HTR-8/SVneo (cell line): ENCODE results near the gene KRT72.
A peak's percentile ranks its signal among the peaks of the same experiment; 100 is the strongest.

Experiments
- DNase-seq: peaks from one replicate; pipeline ENCODE4 v3.0.0; 2011; ENCODE audit warnings: low spot score, mixed read lengths; ENCODE audit not compliant: insufficient read length
- FAIRE-seq: peaks from 2 replicates; lab custom pipeline; 2011; peaks lifted over from hg19 to GRCh38; lab: Jason Lieb, UNC

KRT72 gene

DNA sequence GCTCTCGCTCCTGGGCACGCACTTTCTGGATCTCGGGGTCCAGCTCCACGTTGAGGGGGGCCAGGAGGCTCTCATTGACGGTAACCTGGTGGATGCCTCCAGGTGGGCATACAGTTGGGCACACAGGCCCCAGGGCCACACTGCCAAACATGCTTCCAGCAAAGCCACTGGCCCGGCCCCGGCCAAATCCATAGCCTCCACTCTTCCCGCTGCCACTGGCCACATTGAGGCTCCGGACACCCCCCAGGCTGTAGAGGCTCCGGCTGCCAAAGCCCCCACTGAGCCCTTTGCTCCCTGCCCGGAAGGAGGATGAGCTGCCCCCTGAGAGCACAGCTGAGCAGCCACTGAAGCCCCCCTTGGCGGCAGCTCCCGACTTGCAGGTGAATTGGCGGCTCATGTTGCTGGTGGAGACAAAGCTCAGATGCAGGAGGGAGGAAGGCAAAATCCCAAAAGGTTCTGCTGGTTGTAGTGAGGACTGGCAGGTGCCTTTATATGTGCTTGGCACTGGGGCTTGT lies 48.5 kb downstream of the KRT72 start, which contains the start of gene KRT71:
Gene KRT71 (minus strand): TSS at position 465 of the 515 bp plus-strand sequence. CDS start 68 bp downstream, at position 397.
- FAIRE-seq = no peak
- DNase-seq = no peak

DNA sequence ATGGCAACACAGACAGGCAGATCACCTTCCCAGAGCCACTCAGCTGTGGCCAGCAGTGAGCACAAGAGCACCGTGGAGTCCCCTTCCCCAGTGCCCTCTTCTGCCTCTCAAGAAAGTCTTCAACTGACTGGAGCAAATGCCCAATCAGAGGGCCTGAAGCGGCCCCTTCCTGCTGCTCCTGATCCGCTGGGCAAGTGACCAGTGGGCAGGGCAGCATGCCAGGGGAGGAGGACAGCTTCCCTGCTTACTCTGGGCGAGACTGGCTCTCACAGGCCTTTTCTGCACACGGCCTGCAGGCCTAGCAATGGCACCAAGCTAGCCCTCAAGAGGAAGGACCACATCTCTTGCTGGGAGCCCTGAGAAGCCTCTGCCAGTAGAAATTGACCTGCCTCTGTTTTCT lies 49.2 kb downstream of the KRT72 start:
- FAIRE-seq (no peak), DNase-seq (no peak)

DNA sequence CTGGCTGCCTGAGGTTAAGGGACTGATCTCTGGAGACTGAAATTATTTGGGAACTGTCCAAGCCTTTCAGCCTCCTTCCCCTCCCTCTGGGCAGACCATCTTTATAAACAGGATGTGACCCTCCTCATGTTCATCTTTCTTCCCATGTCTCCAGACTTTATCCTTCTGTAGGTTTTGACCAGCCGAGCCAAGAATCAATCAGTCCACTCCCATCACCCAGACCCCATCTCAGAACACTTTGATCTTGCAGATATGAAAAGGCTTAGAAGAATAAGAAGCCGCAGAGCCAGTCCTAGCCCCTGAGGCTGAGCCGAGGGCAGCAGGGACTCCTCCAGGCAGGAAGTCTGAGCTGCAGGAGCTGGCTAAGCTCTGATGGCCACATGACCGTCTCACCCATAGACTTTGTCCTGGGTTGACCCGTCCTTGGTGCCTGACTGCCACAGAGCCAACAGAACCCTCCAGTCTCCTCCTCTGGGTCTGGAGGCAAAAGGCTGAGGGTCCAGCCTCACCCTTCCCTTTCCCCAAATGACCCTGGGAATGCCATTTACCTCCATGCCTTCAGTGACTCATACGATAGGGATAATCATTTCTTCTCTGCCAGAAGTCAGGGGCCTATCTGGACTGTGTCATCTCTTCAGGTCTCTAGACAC lies 49.9 kb downstream of the KRT72 start:
- no peak for FAIRE-seq
- DNase-seq = no peak

DNA sequence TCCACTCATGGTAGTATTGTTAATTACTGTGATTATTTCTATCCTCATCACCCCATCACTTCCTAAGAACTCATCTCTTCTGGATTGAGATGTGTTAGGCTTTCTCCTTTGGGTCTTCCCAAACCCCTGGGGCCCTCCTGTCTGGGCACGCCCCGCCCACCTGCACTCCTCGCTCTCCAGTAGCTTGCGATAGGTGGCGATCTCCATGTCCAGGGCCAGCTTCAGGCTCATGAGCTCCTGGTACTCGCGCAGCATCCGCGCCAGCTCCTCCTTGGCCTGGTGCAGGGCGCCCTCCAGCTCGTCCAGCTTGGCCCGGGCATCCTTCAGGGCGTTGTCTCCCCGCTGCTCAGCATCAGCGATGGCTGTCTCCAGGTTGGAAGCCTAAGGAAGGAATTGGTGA lies 55.1 kb downstream of the KRT72 start:
- DNase-seq (no peak), FAIRE-seq (no peak)

DNA sequence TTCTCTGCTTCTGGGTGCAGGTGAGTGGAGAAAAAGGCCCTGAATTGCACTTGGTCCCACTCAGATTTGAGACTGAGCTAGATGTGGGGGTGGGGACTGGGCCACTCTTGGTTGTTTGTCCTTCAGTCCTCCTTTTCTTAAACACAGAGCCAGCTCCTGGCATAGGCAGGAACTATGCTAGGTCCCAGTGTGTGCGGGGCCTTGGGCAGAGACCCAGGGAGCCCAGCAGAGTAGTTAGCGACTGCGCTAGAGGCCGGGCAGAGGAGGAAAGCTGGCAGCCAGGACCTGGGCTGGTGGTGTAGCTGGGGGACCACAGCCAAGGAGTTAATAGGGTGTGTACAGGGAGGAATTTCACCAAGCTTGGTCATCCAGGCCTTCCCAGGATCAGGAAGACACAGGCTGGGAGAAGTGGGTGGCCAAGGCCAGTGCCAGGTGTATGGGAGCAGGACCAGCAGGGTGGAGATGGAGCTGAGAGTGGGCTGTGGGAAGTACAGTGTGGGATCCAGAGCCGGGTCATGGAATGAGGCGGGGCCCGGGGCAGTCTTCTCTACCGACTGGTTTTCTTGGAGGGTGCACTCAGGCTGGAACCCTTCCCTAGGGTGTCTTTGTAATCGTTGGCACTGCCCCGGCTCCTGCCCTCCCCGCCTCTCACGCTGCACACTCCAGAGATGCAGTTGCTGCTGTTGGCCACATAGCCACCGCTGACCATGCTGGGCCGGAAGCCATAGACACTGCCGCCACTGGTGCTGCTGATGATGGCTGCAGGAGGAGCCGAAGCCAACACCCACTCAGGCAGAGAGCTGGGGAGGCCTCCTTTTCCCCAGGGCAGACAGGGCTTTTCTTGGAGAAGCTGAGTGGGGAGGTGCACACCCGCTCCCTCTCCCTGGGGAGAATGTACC lies 57.0 kb downstream of the KRT72 start:
- FAIRE-seq = no peak
- DNase-seq = no peak

DNA sequence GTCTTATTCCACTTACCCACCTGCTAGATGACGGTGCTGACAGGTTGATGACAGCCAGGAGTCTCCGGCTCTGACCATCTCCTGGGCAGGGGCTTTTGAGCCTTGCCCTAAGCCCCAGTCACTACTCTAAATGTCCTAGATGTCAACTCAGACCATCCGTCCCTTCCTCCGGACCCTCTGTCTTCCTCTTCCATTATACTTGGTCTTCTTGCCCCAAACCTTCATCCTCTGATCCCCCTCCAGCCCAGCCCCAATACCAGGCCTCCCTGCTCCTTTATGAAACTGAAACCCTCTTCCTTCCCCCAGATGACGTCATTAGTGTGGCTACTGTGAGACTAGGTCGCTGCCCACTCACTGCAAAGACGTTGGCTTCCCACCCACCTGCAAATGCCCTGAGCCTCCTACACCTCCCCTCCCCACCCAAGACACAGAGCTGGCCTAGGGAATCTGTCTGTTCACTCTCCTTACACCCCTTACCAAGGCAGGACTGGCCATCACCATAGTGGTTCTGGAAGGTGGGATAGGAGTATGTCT lies 58.4 kb downstream of the KRT72 start:
- DNase-seq = no peak
- no peak for FAIRE-seq

DNA sequence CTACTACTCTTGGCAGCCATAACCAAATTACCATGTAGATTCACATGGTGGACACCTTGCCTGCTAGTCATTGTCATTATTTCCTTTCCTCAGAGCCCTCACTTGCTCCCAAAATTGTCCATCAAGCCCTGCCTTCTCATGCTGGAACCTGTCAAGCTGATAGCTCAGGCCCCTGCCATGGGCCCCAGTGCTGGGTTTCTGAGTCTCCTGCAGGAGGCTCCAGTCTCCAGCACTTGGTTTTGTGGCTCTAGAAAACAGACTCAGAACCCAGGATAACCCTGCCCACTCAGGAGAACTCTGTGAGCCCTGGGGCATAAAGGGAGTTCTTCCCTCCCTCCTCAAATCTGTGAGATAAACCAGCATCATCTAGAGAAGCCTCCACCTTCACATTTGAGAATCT lies 59.1 kb downstream of the KRT72 start:
- FAIRE-seq = no peak
- DNase-seq = no peak

DNA sequence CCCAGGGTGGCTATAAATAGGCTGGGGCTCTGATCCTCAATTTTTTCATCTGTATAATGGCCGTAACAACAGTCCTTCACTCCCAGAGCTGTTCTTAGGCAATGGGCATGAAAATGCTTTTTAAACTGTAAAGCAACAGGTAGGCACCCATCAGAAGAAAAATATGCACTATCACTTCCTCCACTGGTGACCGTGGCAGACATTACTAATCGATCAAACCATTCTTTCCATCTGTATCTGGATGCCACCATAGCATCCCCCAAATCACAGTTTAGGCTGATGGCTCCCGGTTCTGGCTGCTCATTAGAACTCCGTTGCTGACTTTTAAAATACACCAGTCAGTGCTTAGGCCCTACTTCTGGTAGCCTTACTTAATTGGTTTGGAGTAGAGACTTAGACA lies 59.6 kb downstream of the KRT72 start:
- FAIRE-seq (no peak), DNase-seq (no peak)

DNA sequence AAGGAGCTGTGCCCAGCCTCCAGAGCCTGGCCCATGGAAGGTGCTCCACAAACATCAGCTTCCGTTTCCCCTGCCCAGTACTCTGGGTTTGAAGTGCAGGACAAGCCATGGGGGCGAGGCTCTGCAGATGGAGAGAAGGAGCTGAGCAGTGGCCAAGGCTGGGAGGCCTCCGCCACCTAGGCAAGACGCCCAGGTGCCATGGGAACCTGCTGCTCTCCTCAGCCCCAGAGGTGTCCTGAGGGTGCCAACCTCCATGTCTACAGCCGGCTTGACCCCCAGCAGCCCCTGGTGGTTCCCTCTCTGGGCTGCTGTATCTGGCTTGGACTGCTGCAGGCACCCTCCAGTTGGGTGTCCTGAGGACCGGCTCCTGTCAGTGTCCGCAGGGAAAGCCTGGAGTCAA lies 60.7 kb downstream of the KRT72 start:
- FAIRE-seq = no peak
- no peak for DNase-seq

DNA sequence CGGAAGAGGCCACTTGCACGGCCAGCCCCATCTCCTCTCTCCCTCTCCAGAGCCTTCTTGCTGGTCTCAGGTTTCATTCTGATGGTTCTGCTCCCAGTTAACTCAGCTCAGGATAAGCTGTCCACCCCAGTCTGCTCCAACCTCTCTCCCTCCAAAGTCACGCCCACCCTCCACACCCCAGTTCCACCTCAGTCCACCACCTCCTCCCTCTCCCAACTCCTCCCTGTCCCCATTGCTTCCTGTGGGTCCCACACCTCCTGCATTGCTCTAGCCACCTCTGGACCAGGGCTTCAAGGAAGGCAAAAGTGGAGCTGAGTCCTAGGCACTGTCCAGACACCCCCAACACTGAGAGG lies 61.5 kb downstream of the KRT72 start:
- FAIRE-seq = no peak
- DNase-seq = no peak

DNA sequence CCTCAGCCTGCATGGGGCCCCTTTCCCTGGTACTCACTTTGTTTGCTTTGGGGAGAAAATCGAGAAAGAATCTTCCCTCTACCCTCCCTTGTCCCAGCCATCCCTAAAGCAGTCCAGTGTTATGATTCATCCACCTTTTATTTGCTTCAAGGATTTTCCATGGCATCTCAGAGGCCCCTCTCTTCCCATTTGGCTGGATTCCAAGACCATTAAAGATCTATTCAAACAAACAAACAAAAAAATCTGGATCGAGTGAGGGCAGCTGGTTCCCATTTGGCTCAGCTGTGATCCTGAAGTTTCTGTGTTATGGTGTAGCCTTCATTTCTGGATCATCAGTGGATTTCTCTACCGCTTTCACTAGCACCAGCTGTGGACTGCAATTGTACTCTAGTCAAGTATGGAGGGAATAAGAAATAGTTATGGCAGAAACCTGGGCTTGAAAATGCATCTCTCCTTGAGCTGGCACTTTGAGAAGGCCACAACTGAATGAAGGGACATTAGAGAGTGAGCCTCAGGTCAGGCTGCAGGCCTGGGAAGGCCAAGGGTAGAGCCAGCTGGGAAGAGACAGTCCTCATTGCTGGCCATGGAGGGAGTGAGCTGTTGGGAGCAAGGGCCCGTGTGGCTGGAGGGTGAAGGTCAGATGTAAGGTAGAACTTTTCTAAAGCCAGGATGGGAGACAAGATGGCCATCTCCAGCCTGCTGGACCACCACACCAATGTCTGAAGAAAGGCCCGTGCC lies 62.0 kb downstream of the KRT72 start:
- FAIRE-seq (no peak), DNase-seq (peak; percentile 73)

DNA sequence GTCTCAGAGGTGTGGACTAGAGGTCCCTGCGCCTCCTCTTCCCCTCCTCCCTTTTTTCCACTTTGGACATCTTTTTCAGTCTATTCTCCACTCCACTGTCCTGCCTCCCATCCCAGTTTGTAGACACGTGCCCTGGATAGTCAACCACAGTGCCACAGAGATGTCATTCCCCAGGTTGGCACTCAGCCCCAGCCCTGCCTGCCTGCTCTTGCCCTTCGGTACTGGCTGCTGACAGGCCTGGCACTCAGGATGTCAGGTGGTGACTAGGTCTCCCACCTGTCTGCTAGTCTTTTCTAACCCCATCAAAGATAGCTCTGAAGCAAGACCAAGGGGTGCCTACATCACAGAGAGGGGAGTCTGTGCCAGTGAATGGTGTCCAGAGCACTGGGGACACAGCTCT lies 64.2 kb downstream of the KRT72 start:
- FAIRE-seq = no peak

More for the DNA sequence above, 64.2 kb downstream of the KRT72 start:
- DNase-seq = no peak
